Keratinocyte (primary cell): ENCODE results near the gene DBI. TPM values are rescaled to one million over a fixed set of nuclear protein-coding genes. Genes with fewer than 3 reads are reported as not detected.

ENCODE experiments used
- DNase-seq: peaks from one replicate; pipeline ENCODE4 v3.0.0-alpha.2; 2011; ENCODE audit warnings: low read depth, missing footprints, low spot score
- FAIRE-seq: peaks from 2 replicates; lab custom pipeline; 2011; peaks lifted over from hg19 to GRCh38; lab: Jason Lieb, UNC
- H2AFZ ChIP-seq: 2 replicates; pipeline ENCODE4 v1.6.0; 2012; ENCODE audit warnings: low read length, control low read depth, inconsistent platforms; ENCODE audit not compliant: control insufficient read depth
- H3K27ac ChIP-seq: 2 replicates; pipeline ENCODE4 v1.5.1; 2011; ENCODE audit warnings: low read length; ENCODE audit not compliant: control insufficient read depth, insufficient read depth
- H3K27me3 ChIP-seq: 3 replicates; pipeline ENCODE4 v1.6.0; 2011; ENCODE audit warnings: low read length; ENCODE audit not compliant: control insufficient read depth, insufficient read depth; ENCODE audit errors: extremely low read depth
- H3K36me3 ChIP-seq, 2 experiments: 2 replicates in 1 of 2; 3 replicates in 1 of 2; pipeline ENCODE4 v1.5.1; 2011; ENCODE audit warnings: low read length in 2 of 2, mild to moderate bottlenecking in 1 of 2; ENCODE audit not compliant: control insufficient read depth in 2 of 2, insufficient read depth in 2 of 2; ENCODE audit errors: extremely low read depth in 1 of 2
- H3K4me1 ChIP-seq: 3 replicates; pipeline ENCODE4 v1.5.1; 2011; ENCODE audit warnings: low read length; ENCODE audit not compliant: control insufficient read depth, insufficient read depth; ENCODE audit errors: extremely low read depth
- H3K4me2 ChIP-seq: 3 replicates; pipeline ENCODE4 v1.6.0; 2011; ENCODE audit warnings: low read depth, low read length; ENCODE audit not compliant: control insufficient read depth, insufficient read depth; ENCODE audit errors: extremely low read depth
- H3K4me3 ChIP-seq, 3 experiments: fragments of 200-600 bp in 1 of 3; sonication (generic) in 1 of 3; 2 replicates in 2 of 3; 3 replicates in 1 of 3; pipeline ENCODE4 v1.5.1; 2011 to 2016; ENCODE audit warnings: low read length in 3 of 3, mild to moderate bottlenecking in 3 of 3, control low read depth in 2 of 3, inconsistent platforms in 1 of 3, low read depth in 1 of 3, mixed read lengths in 1 of 3, mixed run types in 1 of 3, moderate library complexity in 1 of 3; ENCODE audit not compliant: control insufficient read depth in 2 of 3, insufficient read depth in 2 of 3; ENCODE audit errors: extremely low read depth in 1 of 3
- H3K79me2 ChIP-seq: 2 replicates; pipeline ENCODE4 v1.6.0; 2012; ENCODE audit warnings: low read length; ENCODE audit not compliant: control insufficient read depth, insufficient read depth
- H3K9ac ChIP-seq: 3 replicates; pipeline ENCODE4 v1.6.0; 2011; ENCODE audit warnings: low read length; ENCODE audit not compliant: control insufficient read depth, insufficient read depth; ENCODE audit errors: extremely low read depth
- H3K9me1 ChIP-seq: 3 replicates; pipeline ENCODE4 v1.6.0; 2011; ENCODE audit warnings: low read length; ENCODE audit not compliant: control insufficient read depth, insufficient read depth; ENCODE audit errors: extremely low read depth
- H3K9me3 ChIP-seq: 2 replicates; pipeline ENCODE4 v1.5.1; 2012; ENCODE audit warnings: low read depth, low read length; ENCODE audit not compliant: control insufficient read depth
- H4K20me1 ChIP-seq: 3 replicates; pipeline ENCODE4 v1.6.0; 2011; ENCODE audit warnings: low read length; ENCODE audit not compliant: control insufficient read depth, insufficient read depth; ENCODE audit errors: extremely low read depth
- CTCF ChIP-seq, 3 experiments: IDR thresholded peaks in 1 of 3; conservative IDR thresholded peaks in 1 of 3; optimal IDR thresholded peaks in 1 of 3; 2 replicates in 2 of 3; 3 replicates in 1 of 3; pipeline versions ENCODE3 to v1.5.1; 2011; ENCODE audit warnings: low read length in 3 of 3, mild to moderate bottlenecking in 3 of 3, moderate library complexity in 2 of 3, control low read depth in 1 of 3, inconsistent platforms in 1 of 3; ENCODE audit not compliant: insufficient read depth in 2 of 3; ENCODE audit errors: extremely low read depth in 1 of 3
- EZH2 ChIP-seq: IDR thresholded peaks from one replicate; pipeline ENCODE4 v1.6.1; 2012; ENCODE audit warnings: inconsistent platforms, mild to moderate bottlenecking, low read length, moderate library complexity
- dilution Hi-C: fragments of 300-500 bp; cut with MboI; formaldehyde crosslinking; loops from one replicate; pipeline ENCODE4 v1.7.0; 2020; ENCODE audit warnings: low sequenced_read_pairs; ENCODE audit not compliant: extremely low pct_ligation_motif_present
- polyA plus RNA-seq, 5 experiments: library from polyadenylated mRNA; depleted of rRNA in 3 of 5; stranded (reverse) in 3 of 5; stranded (forward) in 1 of 5; unstranded in 1 of 5; fragments of >200 nt; gene quantifications; 1 replicate in 1 of 5; 2 replicates in 3 of 5; 3 replicates in 1 of 5; pipeline versions ENCODE4 v1.2.1 to v1.2.3, GENCODE V29; 2011 to 2012; ENCODE audit warnings: missing spikeins in 2 of 5, low read depth in 1 of 5, low replicate concordance in 1 of 5

Gene DBI
- polyA plus RNA-seq, 1 donor (not counting 4 experiments of a cell fraction or from before 2014, with no cell fraction given) = 590 TPM

DNA sequence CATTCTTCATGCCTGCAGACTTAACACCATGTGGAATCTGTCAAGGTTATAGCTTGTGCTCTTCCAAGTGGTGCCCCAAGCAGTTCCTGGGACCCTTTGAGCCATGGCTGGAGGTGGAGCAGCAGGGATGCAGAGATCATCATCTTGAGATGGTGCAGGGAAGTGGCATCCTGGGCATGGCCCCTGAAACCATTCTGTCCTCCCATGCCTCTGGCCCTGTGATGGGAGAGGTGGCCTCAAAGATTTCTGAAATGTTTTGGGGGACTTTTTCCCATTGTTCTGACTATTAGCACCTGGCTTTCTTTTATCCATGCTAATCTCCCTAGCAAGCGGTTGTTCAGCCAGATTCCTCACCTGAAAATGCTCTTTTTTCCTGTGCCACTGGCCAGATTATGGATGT lies 54.5 kb downstream of the DBI start:
- H3K4me3 ChIP-seq = no peak overlapping the region
- H3K9me1 ChIP-seq = no peaks in the 10 kb centered on the region
- no peak overlapping the region for H3K4me2 ChIP-seq
- DNase-seq (no peak), FAIRE-seq (no peak)
- TF ChIP-seq CTCF (optimal IDR thresholded peaks at IDR 0.05 in 1 of 3, IDR thresholded peaks at IDR 0.05 in 1 of 3, conservative IDR thresholded peaks at IDR 0.05 in 1 of 3; ENCODE audit: extremely low read depth in 1 of 3, insufficient read depth in 2 of 3, low read length in 3 of 3) = no peak
- no peak for TF ChIP-seq EZH2
- H4K20me1 ChIP-seq = no peaks in the 10 kb centered on the region
- peaks cover 5% of the 10 kb centered on the region for H3K27me3 ChIP-seq
- peaks cover 3% of the 10 kb centered on the region for H3K9me3 ChIP-seq
- no peak overlapping the region for H3K27ac ChIP-seq
- no peaks in the 10 kb centered on the region for H3K36me3 ChIP-seq
- dilution Hi-C loops = no loop called here
- no peak overlapping the region for H2AFZ ChIP-seq
- peaks cover 5% of the 10 kb centered on the region for H3K4me1 ChIP-seq
- H3K9ac ChIP-seq = no peak overlapping the region
- no peaks in the 10 kb centered on the region for H3K79me2 ChIP-seq

GRCh38 chr2:119421741-119422140 lies 55.0 kb downstream of the DBI start:
- dilution Hi-C loops = no loop called here
- DNase-seq = no peak
- Histone ChIP-seq H3K4me1 (peaks cover 5% of the 10 kb centered on the region), H3K4me3 (no peak overlapping the region), H4K20me1 (no peaks in the 10 kb centered on the region), H3K79me2 (no peaks in the 10 kb centered on the region), H3K9me1 (no peaks in the 10 kb centered on the region), H3K27ac (no peak overlapping the region), H3K9ac (no peak overlapping the region), H2AFZ (no peak overlapping the region), H3K27me3 (peaks cover 10% of the 10 kb centered on the region), H3K9me3 (peaks cover 3% of the 10 kb centered on the region), H3K4me2 (no peak overlapping the region), H3K36me3 (no peaks in the 10 kb centered on the region)
- no peak for FAIRE-seq
- no peak for TF ChIP-seq CTCF (optimal IDR thresholded peaks at IDR 0.05 in 1 of 3, IDR thresholded peaks at IDR 0.05 in 1 of 3, conservative IDR thresholded peaks at IDR 0.05 in 1 of 3; ENCODE audit: extremely low read depth in 1 of 3, insufficient read depth in 2 of 3, low read length in 3 of 3)
- no peak for TF ChIP-seq EZH2

Other genes with a start within 250 kb of the DBI start
- not detected in 3 replicates for gene C1QL2, start 208.2 kb upstream of the DBI start, polyA plus RNA-seq
- 15.5 to 29.7 TPM (median 19.9 TPM) in 3 replicates for gene STEAP3, start 143.1 kb upstream of the DBI start, polyA plus RNA-seq
- 5.9 to 17.9 TPM (median 15.7 TPM) in 3 replicates for gene C2orf76, start 143 bp upstream of the DBI start, polyA plus RNA-seq
- gene TMEM37, start 64.9 kb downstream of the DBI start, polyA plus RNA-seq = 0.10 to 0.18 TPM (median 0.13 TPM) in 3 replicates
- not detected in 3 replicates for gene SCTR, start 157.5 kb downstream of the DBI start, polyA plus RNA-seq
- not detected in 3 replicates for gene CFAP221, start 177.5 kb downstream of the DBI start, polyA plus RNA-seq